NCI-H1105 treated with DMSO at 0.1 percent for 48 hours (cell line): ENCODE results near the gene SPOCK3.
"Not testable (repeated sequence)": the region's sequence is repeated elsewhere in the genome, so short reads cannot be mapped to it uniquely, and the experiment has no call there.

Source experiments
- DNase-seq: peaks from one replicate; lab custom pipeline; 2025; lab: John Stamatoyannopoulos, UW

SPOCK3 gene

GRCh38 chr4:166957451-166957850, 276.8 kb downstream of the SPOCK3 start:
- no peak for DNase-seq

GRCh38 chr4:166956484-166956883, 277.8 kb downstream of the SPOCK3 start:
- no peak for DNase-seq

DNA sequence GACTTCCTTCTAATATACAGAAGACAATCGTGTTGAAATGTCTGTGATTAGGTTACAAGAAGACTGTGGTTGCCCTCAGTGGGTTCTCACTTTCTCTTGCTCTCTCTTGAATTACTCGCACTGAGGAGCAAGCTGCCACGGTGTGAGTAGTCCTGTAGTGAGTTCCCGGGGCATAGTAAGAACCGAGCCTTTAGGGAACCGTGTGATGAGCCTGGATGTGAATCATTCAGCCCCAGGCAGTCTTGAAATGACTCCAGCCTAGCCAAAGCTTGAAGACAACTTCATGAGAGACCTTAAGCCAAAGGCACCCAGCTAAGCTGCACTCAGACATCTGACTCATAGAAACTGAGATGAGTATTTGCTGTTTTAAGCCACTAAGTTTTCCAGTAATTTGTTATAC, 292.7 kb downstream of the SPOCK3 start:
- DNase-seq: no peak

DNA sequence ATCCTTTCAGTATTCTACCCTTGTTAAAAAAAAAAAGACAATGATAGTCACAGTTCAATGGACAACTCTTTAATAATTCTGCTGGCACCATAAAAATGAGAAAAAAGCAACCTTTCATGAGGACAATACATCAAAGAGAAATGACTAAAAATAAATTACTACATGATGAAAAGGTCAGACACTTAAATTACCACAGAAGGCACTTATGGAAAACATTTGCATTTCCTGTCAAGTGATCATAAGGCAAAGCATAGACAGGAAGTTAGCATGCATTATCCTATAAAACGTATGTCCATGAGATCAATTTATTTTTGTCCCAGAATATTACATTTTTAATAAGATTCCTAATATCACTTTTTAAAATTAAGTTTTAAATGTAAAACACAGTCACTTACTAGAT, 303.8 kb downstream of the SPOCK3 start:
- DNase-seq: no peak

GRCh38 chr4:166924424-166924823, 309.9 kb downstream of the SPOCK3 start:
- DNase-seq: no peak

GRCh38 chr4:166913926-166914325, 320.4 kb downstream of the SPOCK3 start:
- DNase-seq: no peak

GRCh38 chr4:166903408-166903807, 330.9 kb downstream of the SPOCK3 start:
- DNase-seq: peak; percentile 47

DNA sequence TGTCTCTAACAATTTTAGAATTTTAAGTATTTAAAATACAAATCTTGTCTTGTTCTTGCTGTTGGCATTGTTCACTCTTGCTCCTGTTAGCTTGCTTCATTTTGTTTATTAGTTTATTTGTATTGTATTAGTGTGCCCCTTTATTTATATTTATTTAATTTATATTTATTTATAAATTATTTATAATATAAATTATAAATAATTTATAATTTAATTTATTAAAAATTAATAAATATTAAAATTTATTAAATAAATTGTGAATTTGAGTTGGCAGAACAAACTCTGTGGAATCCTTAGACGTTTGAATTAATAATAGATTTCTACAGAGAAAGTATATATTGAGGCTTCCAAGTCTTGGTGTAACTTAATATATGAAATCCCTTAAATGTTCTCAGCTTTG, 331.4 kb downstream of the SPOCK3 start:
- DNase-seq: no peak

DNA sequence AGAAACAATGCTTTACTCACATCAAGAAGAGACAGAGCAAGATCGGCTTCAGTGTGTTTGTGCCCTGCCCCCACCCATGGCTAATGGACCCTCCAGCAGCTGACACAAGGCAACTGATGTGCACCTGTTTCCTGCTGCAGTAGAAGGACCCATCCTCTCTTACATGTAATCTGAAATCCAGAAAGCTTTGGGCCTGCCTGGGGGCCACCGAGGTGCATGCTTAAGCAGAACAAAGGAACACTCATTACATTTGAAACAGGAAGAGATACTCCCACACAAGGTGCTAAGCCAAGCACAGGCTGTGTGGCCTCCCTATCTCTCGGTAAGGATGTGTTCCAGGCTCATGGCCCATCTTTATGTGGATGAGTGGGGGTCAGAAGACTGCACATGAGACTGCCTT, 338.0 kb downstream of the SPOCK3 start:
- no peak for DNase-seq

GRCh38 chr4:166895771-166896170, 338.5 kb downstream of the SPOCK3 start:
- no peak for DNase-seq

- DNase-seq: no peak
Measured at GRCh38 chr4:166887457-166887856, 346.8 kb downstream of the SPOCK3 start.

DNA sequence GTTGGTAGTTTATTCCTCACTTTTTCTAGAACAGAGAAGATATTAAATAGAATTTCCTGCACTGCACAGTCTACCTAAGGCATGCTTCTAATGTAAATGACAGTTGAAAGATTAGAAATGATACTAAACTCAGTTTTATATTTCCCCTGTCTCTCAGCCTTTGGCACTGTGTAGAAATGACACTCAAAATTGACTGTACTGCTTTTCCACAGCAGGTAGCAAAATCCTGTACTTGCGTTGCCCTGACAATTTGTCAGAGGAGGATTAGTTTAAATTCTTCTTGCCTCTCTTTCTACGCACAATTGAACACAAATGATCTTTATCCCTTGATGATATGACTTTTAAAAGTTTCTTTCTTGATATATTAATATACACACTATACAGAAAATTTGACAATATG, 347.6 kb downstream of the SPOCK3 start:
- DNase-seq: no peak

- no peak for DNase-seq
Measured at GRCh38 chr4:166882221-166882620, 352.1 kb downstream of the SPOCK3 start.

GRCh38 chr4:166875821-166876220, 358.5 kb downstream of the SPOCK3 start:
- no peak for DNase-seq

DNA sequence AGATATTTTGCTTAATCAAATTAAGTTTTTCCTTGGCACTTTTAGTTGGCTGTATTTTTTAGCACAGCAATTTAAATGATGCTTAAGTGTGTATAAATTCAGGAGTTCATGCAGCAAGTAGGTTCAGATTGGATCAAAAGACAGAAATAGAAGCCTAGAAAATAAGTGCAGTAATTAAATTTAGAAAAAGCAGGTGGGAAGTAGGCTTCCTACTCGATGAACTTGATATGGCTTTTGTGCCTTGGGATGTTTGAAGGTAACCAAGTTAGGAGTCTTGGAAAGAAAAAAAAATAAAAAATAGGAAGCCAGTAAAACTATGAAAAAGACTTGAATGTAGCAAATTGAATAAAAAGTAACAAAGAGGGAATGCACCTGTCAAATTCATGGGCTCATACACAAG, 372.3 kb downstream of the SPOCK3 start:
- DNase-seq: no peak

DNA sequence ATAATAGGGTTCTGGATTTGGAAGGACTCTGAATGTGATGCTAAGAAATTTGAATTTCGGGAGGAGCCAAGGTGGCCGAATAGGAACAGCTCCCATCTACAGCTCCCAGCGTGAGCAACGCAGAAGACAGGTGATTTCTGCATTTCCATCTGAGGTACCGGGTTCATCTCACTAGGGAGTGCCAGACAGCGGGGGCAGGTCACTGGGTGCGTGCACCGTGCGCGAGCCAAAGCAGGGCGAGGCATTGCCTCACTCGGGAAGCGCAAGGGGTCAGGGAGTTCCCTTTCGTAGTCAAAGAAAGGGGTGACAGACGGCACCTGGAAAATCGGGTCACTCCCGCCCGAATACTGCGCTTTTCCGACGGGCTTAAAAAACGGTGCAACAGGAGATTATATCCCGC, 383.9 kb downstream of the SPOCK3 start:
- not testable (repeated sequence) for DNase-seq

- DNase-seq: no peak
Measured at GRCh38 chr4:166846939-166847338, 387.4 kb downstream of the SPOCK3 start.

GRCh38 chr4:166842795-166843261, 391.5 kb downstream of the SPOCK3 start:
- no peak for DNase-seq

GRCh38 chr4:166839615-166840251, 394.6 kb downstream of the SPOCK3 start:
- DNase-seq: no peak

DNA sequence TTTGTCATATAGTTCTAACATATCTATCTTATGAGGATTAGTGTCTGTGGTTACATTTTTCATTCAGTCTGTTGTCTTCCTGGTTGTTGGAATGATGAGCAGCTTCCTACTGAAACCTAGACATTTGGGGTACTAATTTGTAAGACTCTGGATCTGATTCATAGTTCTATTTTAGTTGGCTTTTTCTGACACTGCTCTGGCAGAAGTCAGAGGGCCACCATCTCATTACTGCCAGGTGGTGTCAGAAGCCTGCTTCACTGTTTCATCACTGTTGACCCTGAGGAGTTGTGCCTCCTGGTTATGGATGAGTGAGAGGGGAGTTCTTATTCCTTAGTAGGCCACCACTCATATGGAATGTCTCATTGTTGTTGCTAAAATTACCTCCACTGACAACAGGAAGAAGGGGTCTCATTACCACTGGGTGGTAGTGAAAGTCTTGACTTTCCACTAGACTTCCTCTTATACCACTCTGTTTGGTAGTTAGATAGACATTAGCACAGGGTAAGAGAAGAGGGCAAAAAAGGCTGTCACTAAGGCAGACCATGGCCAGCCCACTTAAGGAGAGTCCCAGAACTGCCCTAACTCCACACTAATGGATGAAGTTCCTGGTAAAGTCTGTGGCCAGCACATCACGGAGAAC, 395.2 kb downstream of the SPOCK3 start:
- no peak for DNase-seq

- no peak for DNase-seq
Measured at GRCh38 chr4:166836865-166837264, 397.4 kb downstream of the SPOCK3 start.

- no peak for DNase-seq
Measured at GRCh38 chr4:166827629-166828028, 406.7 kb downstream of the SPOCK3 start.

GRCh38 chr4:166827167-166827566, 407.1 kb downstream of the SPOCK3 start:
- DNase-seq: no peak

GRCh38 chr4:166823848-166824247, 410.4 kb downstream of the SPOCK3 start:
- no peak for DNase-seq
